HepG2 (cell line): ENCODE data around the gene NEDD8. TPM values are rescaled to one million over a fixed set of nuclear protein-coding genes. Genes with fewer than 3 reads are reported as not detected.
A peak's percentile ranks its signal among the peaks of the same experiment; 100 is the strongest.

ENCODE experiments used
- ATAC-seq: fragments of 200-7000 bp; cut with Tn5 transposase; 3 replicates; pipeline ENCODE4 v1.9.1; 2020; ENCODE audit warnings: mild to moderate bottlenecking, moderate library complexity
- BruUV-seq: library from RNA; stranded (reverse); fragments of 400-500 nt; replicated peaks from 2 replicates; lab custom pipeline; 2021; lab: Mats Ljungman, UMichigan
- CTCF ChIA-PET: fragments of 300-600 bp; formaldehyde crosslinking; extraction: SDS; loops from one replicate; lab custom pipeline; 2021; ENCODE audit warnings: low total read pairs, inconsistent platforms, low intra/inter-chr PET ratio; lab: Yijun Ruan, JAX
- POLR2A ChIA-PET: fragments of 350-600 bp; sonication (Branson Sonifier 250); formaldehyde crosslinking; loops from one replicate; lab custom pipeline; 2020; ENCODE audit warnings: antibody characterized with exemption, inconsistent platforms; lab: Yijun Ruan, JAX
- DNase-seq: peaks from one replicate; pipeline ENCODE4 v3.0.0-alpha.2; 2015; ENCODE audit warnings: low spot score
- FAIRE-seq: peaks from 3 replicates; lab custom pipeline; 2011; peaks lifted over from hg19 to GRCh38; lab: Jason Lieb, UNC
- H2AFZ ChIP-seq: one replicate; pipeline ENCODE4 v1.6.1; 2011; ENCODE audit warnings: low read length, inconsistent platforms
- H3K27ac ChIP-seq: fragments of 300-600 bp; 3 replicates; pipeline ENCODE4 v1.8.0; 2011; ENCODE audit warnings: mixed run types, mild to moderate bottlenecking, mixed read lengths, low read length, inconsistent platforms; ENCODE audit not compliant: insufficient read depth; ENCODE audit errors: extremely low read length
- H3K27me3 ChIP-seq, 2 experiments: fragments of 200-600 bp in 1 of 2; 2 replicates in 1 of 2; 3 replicates in 1 of 2; pipeline versions ENCODE4 v1.6.0 to v1.8.0; 2011; ENCODE audit warnings: low read length in 2 of 2, mild to moderate bottlenecking in 2 of 2, moderate library complexity in 2 of 2, inconsistent platforms in 1 of 2; ENCODE audit not compliant: insufficient read depth in 2 of 2, control insufficient read depth in 1 of 2
- H3K36me3 ChIP-seq, 2 experiments: fragments of 200-600 bp in 1 of 2; replicated peaks in 1 of 2; 2 replicates in 1 of 2; 3 replicates in 1 of 2; pipeline versions ENCODE4 v1.5.1 to v1.8.0; 2011; ENCODE audit warnings: low read length in 2 of 2, inconsistent platforms in 1 of 2; ENCODE audit not compliant: insufficient read depth in 2 of 2, control insufficient read depth in 1 of 2
- H3K4me1 ChIP-seq: 2 replicates; pipeline ENCODE4 v1.5.1; 2012; ENCODE audit warnings: low read length, inconsistent platforms; ENCODE audit not compliant: insufficient read depth
- H3K4me2 ChIP-seq: 2 replicates; pipeline ENCODE4 v1.6.0; 2011; ENCODE audit warnings: low read depth, low read length, inconsistent platforms
- H3K4me3 ChIP-seq, 3 experiments: fragments of 200-600 bp in 1 of 3; sonication (generic), shearing (Covaris generic) in 1 of 3; replicated peaks in 1 of 3; 2 replicates each; pipeline ENCODE4 v1.5.1; 2011 to 2016; ENCODE audit warnings: low read length in 3 of 3, inconsistent platforms in 2 of 3, low read depth in 2 of 3, mild to moderate bottlenecking in 2 of 3, control low read depth in 1 of 3, mixed read lengths in 1 of 3; ENCODE audit not compliant: insufficient read depth in 1 of 3
- H3K79me2 ChIP-seq: one replicate; pipeline ENCODE4 v1.6.1; 2011; ENCODE audit warnings: low read length, inconsistent platforms; ENCODE audit not compliant: insufficient read depth
- H3K9ac ChIP-seq: 2 replicates; pipeline ENCODE4 v1.6.0; 2011; ENCODE audit warnings: mild to moderate bottlenecking, low read depth, low read length, inconsistent platforms; ENCODE audit not compliant: insufficient read depth
- H3K9me3 ChIP-seq: 2 replicates; pipeline ENCODE4 v1.5.1; 2012; ENCODE audit warnings: mild to moderate bottlenecking, low read length
- H4K20me1 ChIP-seq: 2 replicates; pipeline ENCODE4 v1.6.0; 2011; ENCODE audit warnings: inconsistent platforms, mild to moderate bottlenecking, low read length, moderate library complexity; ENCODE audit not compliant: insufficient read depth
- CREB1 ChIP-seq, 2 experiments: fragments of 450-650 bp in 1 of 2; IDR thresholded peaks; 2 replicates each; pipeline ENCODE4 v1.6.1; 2016 to 2017; ENCODE audit warnings: control low read depth in 1 of 2, mild to moderate bottlenecking in 1 of 2, missing compliant biosample characterization in 1 of 2, missing genetic modification characterization in 1 of 2
- HDAC1 ChIP-seq: sonication (generic); formaldehyde crosslinking; IDR thresholded peaks from 2 replicates; pipeline ENCODE4 v1.5.1; 2020; ENCODE audit warnings: mild to moderate bottlenecking, missing genetic modification reagents
- HNRNPL ChIP-seq: fragments of 200-400 bp; formaldehyde crosslinking; IDR thresholded peaks from 2 replicates; pipeline ENCODE4 v1.6.1; 2017; ENCODE audit warnings: mild to moderate bottlenecking, low read depth, low read length
- NCOA2 ChIP-seq: sonication (generic); formaldehyde crosslinking; IDR thresholded peaks from 2 replicates; pipeline ENCODE4 v1.8.0; 2022; ENCODE audit warnings: inconsistent platforms
- PHB2 ChIP-seq: fragments of 450-650 bp; IDR thresholded peaks from 2 replicates; pipeline ENCODE4 v1.6.1; 2018; ENCODE audit not compliant: partially characterized antibody
- PHF5A ChIP-seq: IDR thresholded peaks from one replicate; pipeline ENCODE4 v1.6.1; 2018; ENCODE audit warnings: low read depth, missing genetic modification reagents; ENCODE audit not compliant: unreplicated experiment
- REPIN1 ChIP-seq: sonication (generic); formaldehyde crosslinking; IDR thresholded peaks from 2 replicates; pipeline ENCODE4 v1.8.0; 2022; ENCODE audit warnings: missing genetic modification reagents, low read depth, mild to moderate bottlenecking, borderline replicate concordance
- SMARCC2 ChIP-seq: fragments of 450-650 bp; IDR thresholded peaks from 2 replicates; pipeline ENCODE4 v1.6.1; 2017; ENCODE audit warnings: antibody characterized with exemption, mild to moderate bottlenecking
- SNAI1 ChIP-seq: sonication (generic); formaldehyde crosslinking; IDR thresholded peaks from 2 replicates; pipeline ENCODE4 v1.5.0; 2020; ENCODE audit warnings: mild to moderate bottlenecking, missing genetic modification reagents, borderline replicate concordance
- ZNF33B ChIP-seq: sonication (generic); formaldehyde crosslinking; IDR thresholded peaks from 2 replicates; pipeline ENCODE4 v1.5.1; 2020; ENCODE audit warnings: mild to moderate bottlenecking, missing genetic modification reagents
- ZNF589 ChIP-seq: sonication (generic); formaldehyde crosslinking; conservative IDR thresholded peaks from 2 replicates; pipeline ENCODE4 v1.8.0; 2022; ENCODE audit warnings: mild to moderate bottlenecking, moderate library complexity, missing genetic modification reagents
- ZNF652 ChIP-seq: IDR thresholded peaks from 2 replicates; pipeline ENCODE4 v1.6.1; 2016; ENCODE audit warnings: low read depth, borderline replicate concordance
- ZSCAN22 ChIP-seq: sonication (generic); formaldehyde crosslinking; IDR thresholded peaks from 2 replicates; pipeline ENCODE4 v1.4.0; 2020; ENCODE audit warnings: mild to moderate bottlenecking, missing genetic modification reagents
- WGBS: methylation state at CpG from one replicate; pipeline ENCODE4 v1.1.6; 2017; ENCODE audit warnings: low lambda C conversion rate; 5-methylcytosine and 5-hydroxymethylcytosine counted together
- in situ Hi-C: cut with HindIII; loops from 2 replicates; pipeline ENCODE4 v1.10.0; 2017; ENCODE audit warnings: low pct_unique_long_range_greater_than_20kb; ENCODE audit not compliant: extremely low pct_ligation_motif_present
- intact Hi-C: fragments of 100-400 bp; cut with micrococcal nuclease; formaldehyde crosslinking; loops from one replicate; pipeline ENCODE4 v1.10.0; 2022; ENCODE audit not compliant: unreplicated experiment
- polyA plus RNA-seq, 8 experiments: library from polyadenylated mRNA; depleted of rRNA in 3 of 8; stranded (reverse) in 7 of 8; unstranded in 1 of 8; fragments of >200 nt; fragmentation: Illumina TruSeq in 4 of 8; extraction: Trizol in 4 of 8; gene quantifications; 2 replicates each; pipeline versions ENCODE4 v1.2.1 to v1.2.3, GENCODE V29; 2011 to 2016; ENCODE audit warnings: low read depth in 4 of 8, missing spikeins in 1 of 8, mixed read lengths in 1 of 8; ENCODE audit not compliant: insufficient read depth in 1 of 8
- total RNA-seq, 5 experiments: library from RNA; depleted of rRNA; stranded (reverse); fragments of >200 nt; fragmentation: Illumina TruSeq; extraction: Trizol; gene quantifications; 2 replicates each; pipeline ENCODE4 v1.2.3, GENCODE V29; 2016; ENCODE audit warnings: low read depth in 1 of 5
- TF ChIP-seq, protein P1 (sequence below): sonication (generic); formaldehyde crosslinking; IDR thresholded peaks from 2 replicates; pipeline ENCODE4 v1.4.0; 2020; ENCODE audit warnings: mild to moderate bottlenecking, missing genetic modification reagents
- TF ChIP-seq, protein P2 (sequence below): sonication (generic); formaldehyde crosslinking; IDR thresholded peaks from 2 replicates; pipeline ENCODE4 v1.8.1; 2023; ENCODE audit warnings: mild to moderate bottlenecking, missing genetic modification reagents
- TF ChIP-seq, protein P3 (sequence below): sonication (generic); formaldehyde crosslinking; IDR thresholded peaks from 2 replicates; pipeline ENCODE4 v1.4.0; 2020; ENCODE audit warnings: missing genetic modification reagents
- TF ChIP-seq, protein P4 (sequence below): sonication (generic); formaldehyde crosslinking; IDR thresholded peaks from 2 replicates; pipeline ENCODE4 v1.4.0; 2020; ENCODE audit warnings: missing genetic modification reagents

Gene NEDD8
- total and polyA plus RNA-seq, 2 of the 13 experiments (the other 11 are each of a cell fraction or from before 2014, with no cell fraction given): 535 to 713 TPM

DNA sequence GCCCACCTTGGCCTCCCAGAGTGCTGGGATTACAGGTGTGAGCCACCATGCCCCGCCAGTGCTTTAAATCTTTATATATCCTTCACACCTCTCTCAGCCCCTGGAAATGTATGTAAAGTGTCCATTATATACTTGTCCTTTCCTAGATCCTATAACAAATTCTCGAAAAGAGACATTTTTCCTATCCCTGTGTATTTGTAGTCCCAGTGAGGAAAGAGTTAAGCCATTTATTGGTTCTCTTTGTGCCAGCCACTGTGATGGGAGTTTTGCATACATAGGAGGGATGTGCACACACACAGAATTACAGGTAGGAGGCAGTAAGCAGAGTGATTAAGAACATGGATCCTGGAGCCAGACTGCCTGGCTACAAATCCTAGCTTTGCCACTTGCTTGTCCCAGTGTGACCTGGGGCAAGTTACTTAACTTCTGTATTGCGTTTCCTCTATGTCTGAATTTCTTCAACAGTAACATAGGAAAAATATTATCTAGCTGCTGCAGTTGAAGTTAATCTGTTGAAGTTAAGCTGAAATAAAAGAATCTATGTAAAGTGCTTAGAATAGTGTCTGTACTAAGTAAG, 41.3 kb upstream of the NEDD8 start:
- WGBS: 76% methylated on average over 3 of the region's 3 CpGs
- no peak overlapping the region for H3K4me2 ChIP-seq
- H3K9ac ChIP-seq: no peak overlapping the region
- H3K27me3 ChIP-seq: no peaks in the 10 kb centered on the region; a peak in 1 of 5 replicates
- no peak overlapping the region for H3K4me3 ChIP-seq
- no peak overlapping the region for H2AFZ ChIP-seq
- no peak for ATAC-seq
- no peak overlapping the region for H3K27ac ChIP-seq
- DNase-seq: peak; percentile 60
- POLR2A ChIA-PET: interaction anchor here (0.6 to 16.5 kb wide), 6 partner anchors 8 to 84 kb away, joined by 3 to 435 read pairs (median 3); partner anchors contain the start of gene TINF2
- H3K4me1 ChIP-seq: peaks cover 22% of the 10 kb centered on the region
- H3K36me3 ChIP-seq: peaks cover 0 to 8% of the 10 kb centered on the region in 2 experiments; a peak in 1 of 5 replicates
- FAIRE-seq: no peak
- BruUV-seq: no TSS peak
- intact Hi-C loops (no loop called here), in situ Hi-C loops (no loop called here)
- H4K20me1 ChIP-seq: no peaks in the 10 kb centered on the region
- H3K9me3 ChIP-seq: no peaks in the 10 kb centered on the region
- H3K79me2 ChIP-seq: peaks cover 7% of the 10 kb centered on the region
- CTCF ChIA-PET: interaction anchor here (1.1 to 1.4 kb wide), 2 partner anchors 25 to 31 kb away, joined by 3 to 4 read pairs; partner anchors contain the start of gene TINF2
- TF ChIP-seq NCOA2 (CRISPR knock-in tag) (no peak), SMARCC2 (no peak), ZNF589 (CRISPR knock-in tag) (no peak), ZSCAN22 (no peak), HDAC1 (CRISPR knock-in tag) (no peak), PHF5A (CRISPR knock-in tag) (no peak), ZNF652 (CRISPR knock-in tag) (peak; percentile 89), PHB2 (no peak), HNRNPL (no peak), REPIN1 (no peak), CREB1 (IDR thresholded peaks at IDR 0.05) (no peak), CREB1 (CRISPR knock-in tag; IDR thresholded peaks at IDR 0.05) (no peak), ZNF33B (CRISPR knock-in tag) (no peak), SNAI1 (CRISPR knock-in tag) (no peak)
- TF ChIP-seq, protein P1, sequence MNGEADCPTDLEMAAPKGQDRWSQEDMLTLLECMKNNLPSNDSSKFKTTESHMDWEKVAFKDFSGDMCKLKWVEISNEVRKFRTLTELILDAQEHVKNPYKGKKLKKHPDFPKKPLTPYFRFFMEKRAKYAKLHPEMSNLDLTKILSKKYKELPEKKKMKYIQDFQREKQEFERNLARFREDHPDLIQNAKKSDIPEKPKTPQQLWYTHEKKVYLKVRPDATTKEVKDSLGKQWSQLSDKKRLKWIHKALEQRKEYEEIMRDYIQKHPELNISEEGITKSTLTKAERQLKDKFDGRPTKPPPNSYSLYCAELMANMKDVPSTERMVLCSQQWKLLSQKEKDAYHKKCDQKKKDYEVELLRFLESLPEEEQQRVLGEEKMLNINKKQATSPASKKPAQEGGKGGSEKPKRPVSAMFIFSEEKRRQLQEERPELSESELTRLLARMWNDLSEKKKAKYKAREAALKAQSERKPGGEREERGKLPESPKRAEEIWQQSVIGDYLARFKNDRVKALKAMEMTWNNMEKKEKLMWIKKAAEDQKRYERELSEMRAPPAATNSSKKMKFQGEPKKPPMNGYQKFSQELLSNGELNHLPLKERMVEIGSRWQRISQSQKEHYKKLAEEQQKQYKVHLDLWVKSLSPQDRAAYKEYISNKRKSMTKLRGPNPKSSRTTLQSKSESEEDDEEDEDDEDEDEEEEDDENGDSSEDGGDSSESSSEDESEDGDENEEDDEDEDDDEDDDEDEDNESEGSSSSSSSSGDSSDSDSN (CRISPR knock-in tag): no peak
- TF ChIP-seq, protein P2, sequence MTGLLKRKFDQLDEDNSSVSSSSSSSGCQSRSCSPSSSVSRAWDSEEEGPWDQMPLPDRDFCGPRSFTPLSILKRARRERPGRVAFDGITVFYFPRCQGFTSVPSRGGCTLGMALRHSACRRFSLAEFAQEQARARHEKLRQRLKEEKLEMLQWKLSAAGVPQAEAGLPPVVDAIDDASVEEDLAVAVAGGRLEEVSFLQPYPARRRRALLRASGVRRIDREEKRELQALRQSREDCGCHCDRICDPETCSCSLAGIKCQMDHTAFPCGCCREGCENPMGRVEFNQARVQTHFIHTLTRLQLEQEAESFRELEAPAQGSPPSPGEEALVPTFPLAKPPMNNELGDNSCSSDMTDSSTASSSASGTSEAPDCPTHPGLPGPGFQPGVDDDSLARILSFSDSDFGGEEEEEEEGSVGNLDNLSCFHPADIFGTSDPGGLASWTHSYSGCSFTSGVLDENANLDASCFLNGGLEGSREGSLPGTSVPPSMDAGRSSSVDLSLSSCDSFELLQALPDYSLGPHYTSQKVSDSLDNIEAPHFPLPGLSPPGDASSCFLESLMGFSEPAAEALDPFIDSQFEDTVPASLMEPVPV (CRISPR knock-in tag): no peak
- TF ChIP-seq, protein P3, sequence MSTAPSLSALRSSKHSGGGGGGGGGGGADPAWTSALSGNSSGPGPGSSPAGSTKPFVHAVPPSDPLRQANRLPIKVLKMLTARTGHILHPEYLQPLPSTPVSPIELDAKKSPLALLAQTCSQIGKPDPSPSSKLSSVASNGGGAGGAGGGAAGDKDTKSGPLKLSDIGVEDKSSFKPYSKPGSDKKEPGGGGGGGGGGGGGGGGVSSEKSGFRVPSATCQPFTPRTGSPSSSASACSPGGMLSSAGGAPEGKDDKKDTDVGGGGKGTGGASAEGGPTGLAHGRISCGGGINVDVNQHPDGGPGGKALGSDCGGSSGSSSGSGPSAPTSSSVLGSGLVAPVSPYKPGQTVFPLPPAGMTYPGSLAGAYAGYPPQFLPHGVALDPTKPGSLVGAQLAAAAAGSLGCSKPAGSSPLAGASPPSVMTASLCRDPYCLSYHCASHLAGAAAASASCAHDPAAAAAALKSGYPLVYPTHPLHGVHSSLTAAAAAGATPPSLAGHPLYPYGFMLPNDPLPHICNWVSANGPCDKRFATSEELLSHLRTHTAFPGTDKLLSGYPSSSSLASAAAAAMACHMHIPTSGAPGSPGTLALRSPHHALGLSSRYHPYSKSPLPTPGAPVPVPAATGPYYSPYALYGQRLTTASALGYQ (CRISPR knock-in tag): no peak
- TF ChIP-seq, protein P4, sequence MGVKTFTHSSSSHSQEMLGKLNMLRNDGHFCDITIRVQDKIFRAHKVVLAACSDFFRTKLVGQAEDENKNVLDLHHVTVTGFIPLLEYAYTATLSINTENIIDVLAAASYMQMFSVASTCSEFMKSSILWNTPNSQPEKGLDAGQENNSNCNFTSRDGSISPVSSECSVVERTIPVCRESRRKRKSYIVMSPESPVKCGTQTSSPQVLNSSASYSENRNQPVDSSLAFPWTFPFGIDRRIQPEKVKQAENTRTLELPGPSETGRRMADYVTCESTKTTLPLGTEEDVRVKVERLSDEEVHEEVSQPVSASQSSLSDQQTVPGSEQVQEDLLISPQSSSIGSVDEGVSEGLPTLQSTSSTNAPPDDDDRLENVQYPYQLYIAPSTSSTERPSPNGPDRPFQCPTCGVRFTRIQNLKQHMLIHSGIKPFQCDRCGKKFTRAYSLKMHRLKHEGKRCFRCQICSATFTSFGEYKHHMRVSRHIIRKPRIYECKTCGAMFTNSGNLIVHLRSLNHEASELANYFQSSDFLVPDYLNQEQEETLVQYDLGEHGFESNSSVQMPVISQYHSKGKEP (CRISPR knock-in tag): no peak
